PC-3 (cell line): ENCODE measurements around the gene USH2A.

ENCODE experiments used
- CTCF ChIP-seq: fragments of 300-600 bp; sonication (generic); conservative IDR thresholded peaks from 2 replicates; pipeline ENCODE4 v1.5.1; 2017; ENCODE audit warnings: antibody characterized with exemption, low read depth, mild to moderate bottlenecking, low read length
- EZH2 ChIP-seq: fragments of 300-600 bp; sonication (generic); IDR thresholded peaks from one replicate; pipeline ENCODE4 v1.6.1; 2017; ENCODE audit warnings: antibody characterized with exemption, mild to moderate bottlenecking, low read length; ENCODE audit not compliant: unreplicated experiment
- EZH2phosphoT487 ChIP-seq: fragments of 300-600 bp; sonication (generic); IDR thresholded peaks from 2 replicates; pipeline ENCODE4 v1.6.1; 2018; ENCODE audit warnings: mild to moderate bottlenecking, antibody characterized with exemption, low read length, borderline replicate concordance

DNA sequence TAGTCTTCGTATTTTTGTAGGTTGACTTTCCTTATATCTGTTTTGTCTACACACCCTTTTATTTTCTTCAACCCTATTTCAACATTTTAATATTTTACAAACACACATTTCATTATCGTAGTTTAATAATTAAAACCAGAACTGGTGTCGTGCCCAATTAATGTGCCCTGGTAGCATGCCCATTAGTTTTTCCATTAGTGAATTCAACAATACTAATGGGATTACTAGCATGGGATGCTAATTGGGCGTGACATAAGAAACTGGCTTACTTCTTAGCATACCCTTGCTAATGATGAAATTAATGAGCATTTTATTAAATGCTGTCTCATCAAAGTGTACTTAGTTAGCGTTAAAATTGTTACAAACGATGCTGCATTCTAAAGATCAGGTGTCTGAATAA, 332.7 kb downstream of the USH2A start:
- no peak for TF ChIP-seq CTCF
- no peak for TF ChIP-seq EZH2
- TF ChIP-seq EZH2phosphoT487 = no peak
